GM12872 (cell line): ENCODE measurements around the gene CCNC.

Source experiments
- CTCF ChIP-seq: IDR thresholded peaks from 3 replicates; pipeline ENCODE4 v1.5.1; 2011; ENCODE audit warnings: low read depth, mild to moderate bottlenecking, low read length, moderate library complexity; ENCODE audit not compliant: insufficient read depth

CCNC gene

GRCh38 chr6:99520855-99521632 lies 47.4 kb downstream of the CCNC start:
- peak; percentile 78 for TF ChIP-seq CTCF

- no peak for TF ChIP-seq CTCF
These were observed 49.0 kb downstream of the CCNC start for GRCh38 chr6:99519446-99519845.

GRCh38 chr6:99514089-99514488 lies 54.4 kb downstream of the CCNC start:
- TF ChIP-seq CTCF = no peak

- no peak for TF ChIP-seq CTCF
These were observed 56.4 kb downstream of the CCNC start for GRCh38 chr6:99512033-99512432.

GRCh38 chr6:99507648-99508047 lies 60.8 kb downstream of the CCNC start:
- TF ChIP-seq CTCF = no peak

GRCh38 chr6:99501762-99502161 lies 66.7 kb downstream of the CCNC start:
- no peak for TF ChIP-seq CTCF

- no peak for TF ChIP-seq CTCF
These were observed 70.0 kb downstream of the CCNC start for GRCh38 chr6:99498421-99498820.

- TF ChIP-seq CTCF = no peak
These were observed 73.0 kb downstream of the CCNC start for GRCh38 chr6:99495466-99495865.
